GM12874 (cell line): ENCODE data around the gene TUBA4B.

Experiments
- CTCF ChIP-seq: IDR thresholded peaks from 2 replicates; pipeline ENCODE4 v1.5.1; 2011; ENCODE audit warnings: low read depth, mild to moderate bottlenecking, control low read depth, low read length, moderate library complexity; ENCODE audit not compliant: insufficient read depth

The TUBA4B gene

GRCh38 chr2:219228911-219229304 is 24.1 kb upstream of the TUBA4B start:
- no peak for TF ChIP-seq CTCF

GRCh38 chr2:219229305-219230058 is 23.6 kb upstream of the TUBA4B start, which contains the start of the genes ANKZF1 and ATG9A:
Gene ANKZF1 (plus strand): TSS chr2:219229806. CDS start chr2:219230258, 452 bp downstream.
Gene ATG9A (minus strand): TSS chr2:219229636. CDS start chr2:219228024, 1,612 bp downstream.
- no peak for TF ChIP-seq CTCF

- no peak for TF ChIP-seq CTCF
These were observed 22.9 kb upstream of the TUBA4B start for GRCh38 chr2:219230059-219230540.

GRCh38 chr2:219234331-219234730 is 18.7 kb upstream of the TUBA4B start:
- TF ChIP-seq CTCF: no peak

GRCh38 chr2:219243291-219243761 is 9.7 kb upstream of the TUBA4B start:
- TF ChIP-seq CTCF: no peak

GRCh38 chr2:219244789-219245147 is 8.3 kb upstream of the TUBA4B start:
- no peak for TF ChIP-seq CTCF

- TF ChIP-seq CTCF: no peak
These were observed 7.7 kb upstream of the TUBA4B start, which contains the start of the genes GLB1L and STK16 for GRCh38 chr2:219245148-219245898. Gene GLB1L (minus strand): TSS chr2:219245444. CDS start chr2:219243573, 1,871 bp downstream. Gene STK16 (plus strand): TSS chr2:219245479. CDS start chr2:219246000, 521 bp downstream.
